Amygdala (tissue), 56 donors: ENCODE measurements around the gene RAB38.

Experiments used
- DNase-seq, 56 donors: peaks; one replicate each; lab custom pipeline; 2025; lab: John Stamatoyannopoulos, UW

RAB38 gene

DNA sequence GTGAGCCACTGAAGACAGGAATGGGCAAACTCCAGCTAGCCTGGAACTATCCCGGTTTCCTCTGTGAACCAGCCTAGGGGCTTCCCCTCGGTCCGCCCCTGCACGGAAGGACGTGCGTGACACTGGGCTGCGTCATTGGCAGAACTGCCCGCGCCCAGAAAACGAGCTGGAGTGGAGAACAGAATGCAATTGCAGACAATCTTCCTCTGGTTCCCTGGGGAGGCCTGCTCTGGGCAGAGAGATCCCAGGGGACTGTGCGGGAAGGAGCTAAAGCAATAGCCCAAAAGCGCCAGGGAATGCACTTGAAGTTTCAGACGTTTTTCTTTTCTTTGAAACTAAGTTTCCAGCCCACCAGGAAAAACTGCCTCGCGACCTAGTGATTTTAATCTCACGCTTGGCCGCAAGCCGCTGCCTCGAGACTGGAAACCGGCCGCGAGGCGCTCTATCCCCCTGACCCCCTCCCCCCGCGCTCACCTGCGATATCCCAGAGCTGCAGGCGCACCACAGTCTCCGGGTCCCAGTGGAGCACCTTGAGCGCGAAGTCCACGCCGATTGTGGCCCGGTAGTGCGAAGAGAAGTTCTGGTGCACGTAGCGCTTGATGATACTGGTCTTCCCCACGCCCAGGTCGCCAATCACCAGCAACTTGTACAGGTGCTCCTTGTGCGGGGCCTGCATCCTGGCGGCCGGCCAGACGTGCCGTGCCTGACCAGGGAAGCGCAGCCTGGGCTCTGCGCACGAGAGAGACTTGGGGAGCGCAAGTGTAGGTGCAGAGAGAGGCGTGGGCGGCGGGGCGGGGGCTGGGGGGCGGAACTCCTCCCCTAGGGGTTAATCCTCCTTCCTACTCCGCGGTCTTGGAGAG is at the start of gene RAB38:
Gene RAB38, minus strand, starts transcription at position 735 of the 860 bp plus-strand sequence. Its CDS starts 59 bp downstream, at position 676.
- DNase-seq: peak in 10 of 56 donors; percentile 2 to 13 (median 6)

DNA sequence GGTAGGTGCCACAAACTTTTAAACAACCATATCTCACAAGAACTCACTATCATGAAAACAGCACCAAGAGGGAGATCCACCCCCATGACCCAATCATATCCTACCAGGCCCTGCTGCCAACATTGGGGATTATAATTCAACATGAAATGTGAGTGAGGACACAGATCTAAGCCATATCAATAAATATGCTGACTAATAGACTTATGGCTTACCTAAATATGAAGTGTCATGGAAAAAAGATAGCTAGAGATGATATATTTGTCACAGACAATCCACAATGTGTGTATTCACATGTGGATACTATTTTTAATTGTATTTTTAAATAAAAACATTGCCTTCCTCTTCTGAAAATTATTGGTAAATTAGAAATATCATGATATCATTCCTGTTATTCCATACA is 38.2 kb upstream of the RAB38 start:
- DNase-seq: no peak

DNA sequence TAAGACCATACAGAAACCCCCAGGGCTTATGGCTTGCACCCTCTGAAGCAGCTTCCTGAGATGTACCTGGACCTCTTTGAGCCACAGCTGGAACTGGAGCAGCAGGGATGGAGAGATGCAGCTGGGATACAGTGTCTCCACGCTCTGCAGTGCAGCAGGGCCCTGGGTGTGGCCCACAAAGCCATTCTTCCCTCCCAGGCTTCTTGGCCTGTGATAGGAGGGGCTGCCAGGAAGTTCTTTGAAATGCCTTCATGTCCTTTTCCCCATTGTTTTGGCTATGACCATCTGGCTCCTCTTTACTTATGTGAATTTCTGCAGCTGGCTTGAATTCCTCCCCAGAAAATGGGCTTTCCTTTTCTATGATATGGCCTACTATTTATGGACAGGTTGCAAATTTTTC is 37.1 kb upstream of the RAB38 start:
- no peak for DNase-seq

GRCh38 chr11:88208745-88209144 is 33.5 kb upstream of the RAB38 start:
- no peak for DNase-seq

GRCh38 chr11:88206751-88207150 is 31.5 kb upstream of the RAB38 start:
- DNase-seq: no peak

GRCh38 chr11:88204353-88204752 is 29.1 kb upstream of the RAB38 start:
- DNase-seq: no peak

GRCh38 chr11:88203604-88204003 is 28.4 kb upstream of the RAB38 start:
- no peak for DNase-seq

DNA sequence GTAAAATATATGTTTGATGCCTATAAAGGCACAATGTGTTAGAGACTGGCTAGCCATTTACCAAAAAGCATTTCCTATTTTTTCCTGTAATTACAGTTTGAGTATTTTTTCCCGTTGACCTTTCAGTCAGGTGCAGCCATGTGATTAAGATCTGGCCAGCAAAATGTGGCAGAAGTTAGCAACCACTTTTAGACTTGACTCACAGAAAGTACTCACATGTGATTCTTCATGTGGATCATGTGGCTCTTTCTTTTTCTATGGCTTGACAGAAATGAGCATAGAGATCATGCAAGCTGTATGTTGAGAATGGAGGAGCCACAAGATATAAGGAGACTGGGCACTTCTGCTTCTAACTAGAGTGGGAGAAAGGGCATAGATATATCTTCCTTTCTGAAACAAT is 27.3 kb upstream of the RAB38 start:
- DNase-seq: no peak

GRCh38 chr11:88196393-88196792 is 21.1 kb upstream of the RAB38 start:
- no peak for DNase-seq

- no peak for DNase-seq
Observed at GRCh38 chr11:88195908-88196307, 20.7 kb upstream of the RAB38 start.

DNA sequence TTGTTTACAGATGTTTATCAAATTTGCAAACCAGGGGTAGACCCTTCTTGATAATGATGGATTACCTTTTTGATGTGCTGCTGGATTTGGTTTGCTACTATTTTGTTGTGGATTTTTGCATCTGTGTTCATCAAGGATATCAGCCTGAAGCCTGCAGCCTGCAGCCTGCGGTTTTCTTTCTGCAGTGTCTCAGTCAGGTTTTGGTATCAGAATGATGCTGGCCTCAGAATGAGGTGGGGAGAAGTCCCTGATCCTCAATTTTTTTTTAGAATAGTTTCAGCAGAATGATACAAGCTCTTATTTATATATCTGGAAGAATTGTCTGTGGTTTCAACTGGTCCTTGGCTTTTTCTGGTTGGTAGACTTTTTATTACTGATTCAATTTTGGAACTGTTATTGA is 19.7 kb upstream of the RAB38 start:
- DNase-seq: no peak

DNA sequence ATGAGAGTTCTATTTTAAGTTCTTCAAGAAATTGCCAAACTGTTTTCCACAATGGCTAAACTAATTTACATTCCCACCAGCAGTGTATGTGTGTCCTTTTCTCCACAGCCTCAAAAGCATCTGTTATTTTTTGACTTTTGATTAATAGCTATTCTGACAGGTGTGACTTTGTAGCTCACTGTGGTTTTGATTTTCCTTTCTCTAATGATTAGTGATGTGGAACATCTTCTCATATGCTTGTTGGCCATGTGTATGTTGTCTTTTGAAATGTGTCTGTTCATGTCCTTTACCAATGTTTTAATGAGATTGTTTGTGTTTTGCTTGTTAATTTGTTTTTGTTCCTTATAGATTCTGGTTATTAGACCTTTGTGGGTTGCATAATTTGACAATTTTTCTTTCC is 18.0 kb upstream of the RAB38 start:
- DNase-seq: no peak

DNA sequence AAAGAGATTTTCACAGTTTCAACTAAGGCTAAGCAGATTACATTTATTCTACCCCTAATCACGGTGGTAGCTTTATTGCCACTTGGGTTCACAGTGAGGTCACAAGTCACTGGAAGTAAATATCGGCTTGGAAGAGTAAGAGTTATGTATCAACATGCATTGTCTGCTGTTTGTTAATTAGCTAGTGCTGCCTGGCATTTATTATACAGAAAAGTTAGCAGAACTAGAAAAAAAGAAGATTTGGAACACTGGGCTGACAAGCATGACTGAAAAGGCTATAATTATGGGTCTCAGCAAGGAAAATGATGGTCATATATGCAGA is 13.7 kb upstream of the RAB38 start:
- DNase-seq: no peak

DNA sequence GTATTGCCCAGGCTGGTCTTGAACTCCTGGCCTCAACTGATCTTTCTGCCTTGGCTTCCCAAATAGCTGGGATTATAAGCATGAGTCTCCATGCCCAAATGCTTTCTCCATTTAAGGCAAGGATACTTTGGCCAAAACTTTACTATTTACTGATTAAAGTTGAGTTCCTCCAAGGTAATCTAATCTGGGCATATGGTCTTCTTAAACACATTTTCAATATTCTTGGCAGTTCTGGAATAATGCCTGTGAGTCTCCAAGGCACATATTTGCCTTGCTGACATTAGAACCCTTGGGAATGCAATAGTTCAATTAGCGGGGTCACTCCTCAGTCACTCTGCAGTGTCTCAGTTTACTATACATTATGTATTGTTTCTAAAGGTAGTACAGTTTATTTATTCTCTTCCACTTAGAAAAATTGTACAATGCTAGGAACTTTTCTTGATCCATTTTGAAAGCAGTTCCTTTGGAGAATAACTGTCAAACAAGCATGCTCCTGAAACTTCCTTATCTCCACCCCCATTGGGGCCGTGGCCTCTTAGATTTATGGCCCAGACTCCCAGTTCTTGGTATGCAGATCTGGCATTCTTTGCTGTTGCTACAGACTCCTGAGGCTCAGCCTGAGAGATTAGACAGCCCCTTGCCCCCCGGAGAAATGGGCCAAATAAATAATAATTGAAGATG is 13.1 kb upstream of the RAB38 start:
- no peak for DNase-seq

DNA sequence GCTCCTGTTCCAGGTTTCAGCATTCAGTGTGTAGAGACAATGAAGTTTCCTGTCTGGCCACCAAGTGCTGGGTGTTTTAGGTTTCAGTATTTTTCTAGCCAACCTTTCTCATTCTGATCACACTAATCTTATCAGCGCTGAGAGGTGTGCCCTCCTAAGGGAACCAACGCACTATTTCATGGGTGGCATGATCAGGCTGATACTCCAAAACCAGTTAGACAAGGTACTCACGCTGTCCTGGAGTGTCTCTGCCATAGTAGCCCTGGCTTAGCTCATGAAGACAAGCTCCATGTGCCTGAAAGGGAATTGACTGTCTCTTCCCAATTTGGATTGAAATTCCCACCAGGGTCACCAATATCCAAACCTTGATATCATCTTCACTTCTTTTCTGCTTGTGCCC is 8.0 kb upstream of the RAB38 start:
- no peak for DNase-seq

DNA sequence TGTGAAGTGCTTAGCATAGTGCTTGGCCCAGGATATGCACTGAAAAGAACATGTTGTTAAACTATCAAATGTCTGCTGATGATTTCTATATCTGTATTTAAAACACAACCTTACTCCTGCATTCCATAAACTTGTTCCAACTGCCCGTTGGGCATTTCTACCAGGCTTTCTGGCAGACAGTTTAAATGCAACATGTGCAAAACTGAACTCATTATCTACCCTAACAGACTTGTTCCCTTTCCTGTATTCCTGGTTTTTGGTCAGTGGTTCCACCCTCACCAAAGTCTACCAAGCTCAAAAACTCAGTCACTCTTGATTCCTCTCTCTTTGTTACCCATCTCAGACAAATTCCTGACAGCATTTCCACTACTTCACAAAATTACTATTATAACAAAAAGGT is 6.5 kb upstream of the RAB38 start:
- no peak for DNase-seq

GRCh38 chr11:88179971-88180629 is 4.9 kb upstream of the RAB38 start:
- no peak for DNase-seq

GRCh38 chr11:88179141-88179540 is 3.9 kb upstream of the RAB38 start:
- no peak for DNase-seq

DNA sequence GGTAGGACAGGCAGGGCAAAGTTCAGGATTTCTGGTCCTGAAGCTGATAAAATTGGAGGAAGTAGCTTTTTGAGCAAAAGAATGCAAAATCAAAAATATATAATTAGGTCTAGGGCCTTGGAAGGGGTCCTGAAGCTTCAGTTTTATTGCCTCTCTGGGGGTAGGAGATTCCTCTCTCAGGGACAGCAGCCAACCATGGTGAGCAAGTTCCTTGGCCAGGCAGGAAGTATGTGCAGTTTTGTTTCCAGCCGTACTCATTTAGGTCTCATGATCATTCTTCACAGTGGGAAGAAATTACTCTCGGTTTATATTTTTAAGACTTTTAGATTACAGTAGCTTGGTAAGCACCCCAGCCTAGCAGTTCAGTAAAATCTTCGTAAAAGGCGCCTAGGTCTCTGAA is 2.9 kb upstream of the RAB38 start:
- DNase-seq: no peak

DNA sequence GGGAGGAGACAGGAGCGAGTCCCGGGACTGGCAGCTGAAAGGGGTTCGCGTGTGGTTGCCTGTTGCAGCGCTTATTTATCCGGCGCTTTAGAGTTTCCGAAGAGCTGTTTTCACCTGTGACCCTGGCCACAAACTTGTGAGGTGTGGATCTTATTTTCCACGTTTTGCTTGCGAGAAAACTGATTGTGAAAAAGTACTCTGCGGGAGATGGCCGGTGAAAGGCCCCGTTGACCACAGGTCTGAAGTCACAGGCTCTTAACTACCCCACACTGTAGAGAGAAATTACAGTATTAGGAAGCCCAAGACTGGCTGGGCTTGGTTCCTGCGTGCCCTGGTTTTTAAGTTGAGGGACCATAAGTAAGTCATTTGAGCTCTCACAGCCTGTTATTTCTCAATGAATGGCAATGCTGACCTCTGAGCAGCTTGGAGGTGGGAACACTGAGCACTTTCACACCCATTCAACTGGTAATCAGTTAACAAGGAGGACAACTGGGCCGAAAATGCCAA is 379 bp upstream of the RAB38 start:
- DNase-seq: no peak

DNA sequence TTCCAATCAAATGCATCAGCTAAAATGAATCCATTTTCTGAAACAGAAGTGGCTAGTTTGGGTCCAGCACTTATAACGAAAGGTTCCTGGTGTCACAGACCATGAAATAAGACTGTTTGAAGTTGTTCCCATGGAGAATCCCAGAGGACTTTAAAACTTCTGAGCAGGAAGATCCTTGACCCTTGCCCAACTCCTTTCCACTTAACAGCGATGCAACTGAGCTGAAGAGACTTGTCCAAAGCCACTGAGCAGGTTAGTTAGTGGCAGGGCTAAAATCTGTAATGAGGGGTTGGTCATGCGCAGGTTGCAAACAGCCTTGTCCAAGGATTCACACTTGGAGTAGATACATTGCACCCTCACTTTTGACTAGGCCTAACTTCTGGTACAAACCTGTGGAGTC is 1.3 kb downstream of the RAB38 start:
- no peak for DNase-seq

DNA sequence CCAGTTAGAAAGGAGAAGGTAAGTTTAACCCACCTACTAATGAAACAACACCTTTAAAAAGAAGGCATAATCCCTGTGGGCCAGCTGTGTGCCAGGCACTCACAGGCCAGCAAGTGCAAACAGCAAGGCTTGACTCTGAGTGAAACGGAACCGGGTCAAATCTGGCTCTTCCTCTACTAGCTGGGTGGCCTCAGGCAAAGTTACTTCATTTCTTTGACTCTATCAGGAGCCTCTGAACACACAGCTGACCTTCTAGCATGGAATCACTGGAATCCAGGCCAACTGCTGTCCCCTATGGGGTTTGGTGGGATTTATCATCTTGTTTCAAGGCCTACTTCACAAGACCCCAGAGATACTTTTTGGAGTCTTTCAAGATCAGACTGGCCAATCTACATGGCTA is 3.3 kb downstream of the RAB38 start:
- no peak for DNase-seq
